Cardiac fibroblast (primary cell): ENCODE data around the gene LARP4.
"Not testable (repeated sequence)": the region's sequence is repeated elsewhere in the genome, so short reads cannot be mapped to it uniquely, and the experiment has no call there.

ENCODE experiments used
- DNase-seq, 2 donors: peaks; one replicate each; pipeline versions ENCODE4 v3.0.0 to v3.0.0-alpha.2; 2010; ENCODE audit warnings: low read depth in 2 of 2
- H3K4me3 ChIP-seq, 2 donors: replicated peaks in 1 of 2; 1 replicate in 1 of 2; 2 replicates in 1 of 2; pipeline ENCODE4 v1.5.1; 2011; ENCODE audit warnings: low read depth in 2 of 2, low read length in 2 of 2, mild to moderate bottlenecking in 2 of 2, moderate library complexity in 1 of 2
- CTCF ChIP-seq: IDR thresholded peaks from one replicate; pipeline ENCODE4 v1.5.1; 2011; ENCODE audit warnings: low read depth, mild to moderate bottlenecking, low read length, inconsistent platforms

LARP4 gene

DNA sequence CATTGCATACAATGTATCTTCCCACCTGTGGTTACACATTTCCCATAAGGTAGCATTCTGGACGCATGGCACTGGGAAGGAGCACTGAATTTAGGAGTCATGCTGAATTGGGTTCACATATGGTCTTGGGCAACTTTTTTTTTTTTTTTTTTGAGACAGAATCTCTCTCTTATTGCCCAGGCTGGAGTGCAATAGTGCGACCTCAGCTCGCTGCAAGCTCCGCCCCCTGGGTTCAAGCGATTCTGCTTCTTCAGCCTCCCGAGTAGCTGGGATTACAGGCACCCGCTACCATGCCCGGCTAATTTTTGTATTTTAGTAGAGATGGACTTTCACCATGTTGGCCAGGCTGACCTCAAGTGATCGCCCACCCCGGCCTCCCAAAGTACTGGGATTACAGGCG lies 117.4 kb downstream of the LARP4 start:
- no peak overlapping the region for H3K4me3 ChIP-seq
- TF ChIP-seq CTCF: no peak
- DNase-seq: no peak

DNA sequence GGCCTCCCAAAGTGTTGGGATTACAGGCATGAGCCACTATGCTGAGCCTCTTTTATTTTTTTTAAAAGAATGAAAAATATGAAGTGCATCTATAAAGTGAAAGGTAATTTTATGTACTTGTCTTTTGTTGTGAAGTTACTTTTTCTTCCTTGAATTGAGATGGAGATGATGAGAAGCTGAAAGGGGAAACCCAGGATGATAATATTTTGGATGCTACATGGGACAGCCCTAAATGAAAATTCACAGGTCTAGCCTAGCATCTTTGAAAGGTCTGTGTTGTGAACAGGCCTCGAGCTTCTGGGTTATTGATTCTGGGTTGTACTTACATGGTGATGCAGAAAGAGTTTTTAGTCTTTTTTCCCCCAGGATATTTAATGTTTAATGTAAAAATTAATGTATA lies 118.7 kb downstream of the LARP4 start:
- TF ChIP-seq CTCF: no peak
- no peak for DNase-seq
- H3K4me3 ChIP-seq: no peak overlapping the region

- no peak overlapping the region for H3K4me3 ChIP-seq
- DNase-seq: peak in 1 of 2 donors; percentile 29
- TF ChIP-seq CTCF: no peak
Observed at GRCh38 chr12:50520416-50521207, 119.9 kb downstream of the LARP4 start.

- H3K4me3 ChIP-seq, DNase-seq: not testable (repeated sequence)
Observed at GRCh38 chr12:50521781-50522180, 121.1 kb downstream of the LARP4 start.

GRCh38 chr12:50523772-50524171 lies 123.1 kb downstream of the LARP4 start:
- TF ChIP-seq CTCF: no peak
- no peak for DNase-seq
- no peak overlapping the region for H3K4me3 ChIP-seq

DNA sequence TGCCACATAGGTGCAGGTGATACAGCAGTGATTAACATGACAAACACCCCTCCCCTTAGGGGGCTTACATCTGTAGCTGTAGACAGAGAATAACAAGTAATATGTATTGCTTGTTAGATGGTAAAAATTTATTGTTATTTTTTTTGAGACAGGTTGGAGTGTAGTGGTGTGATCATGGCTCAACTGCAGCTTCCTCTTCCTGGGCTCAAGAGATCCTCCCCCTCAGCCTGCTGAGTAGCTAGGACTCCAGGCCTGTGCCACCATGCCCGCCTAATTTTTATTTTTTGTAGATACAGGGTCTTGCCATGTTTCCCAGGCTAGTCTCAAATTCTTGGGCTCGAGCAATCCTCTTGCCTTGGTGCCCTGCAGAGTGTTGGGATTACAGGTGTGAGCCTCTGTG lies 123.9 kb downstream of the LARP4 start:
- no peak for DNase-seq
- no peak for TF ChIP-seq CTCF
- no peak overlapping the region for H3K4me3 ChIP-seq

DNA sequence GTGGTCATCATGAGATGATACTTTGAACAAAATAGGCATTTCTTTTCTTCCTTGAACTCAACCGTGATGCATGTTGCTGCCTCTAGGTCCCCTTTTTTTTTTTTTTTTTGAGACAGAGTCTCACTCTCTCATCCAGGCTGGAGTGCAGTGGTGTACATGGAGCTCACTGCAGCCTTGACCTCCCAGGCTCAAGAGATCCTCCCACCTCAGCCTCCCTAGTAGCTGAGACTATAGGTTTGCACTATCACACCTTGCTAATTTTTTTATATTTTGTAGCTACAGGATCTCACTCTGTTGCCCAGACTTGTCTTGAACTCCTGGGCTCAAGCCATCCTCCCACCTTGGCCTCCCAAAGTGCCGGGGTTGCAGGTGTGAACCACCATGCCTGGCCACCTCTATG lies 124.7 kb downstream of the LARP4 start:
- no peak for DNase-seq
- TF ChIP-seq CTCF: no peak
- no peak overlapping the region for H3K4me3 ChIP-seq
